Cardiac fibroblast (primary cell): Measurements from ENCODE around the gene AOPEP.

Experiments used
- DNase-seq, 2 donors: peaks; one replicate each; pipeline versions ENCODE4 v3.0.0 to v3.0.0-alpha.2; 2010; ENCODE audit warnings: low read depth in 2 of 2
- H3K4me3 ChIP-seq, 2 donors: replicated peaks in 1 of 2; 1 replicate in 1 of 2; 2 replicates in 1 of 2; pipeline ENCODE4 v1.5.1; 2011; ENCODE audit warnings: low read depth in 2 of 2, low read length in 2 of 2, mild to moderate bottlenecking in 2 of 2, moderate library complexity in 1 of 2
- CTCF ChIP-seq: IDR thresholded peaks from one replicate; pipeline ENCODE4 v1.5.1; 2011; ENCODE audit warnings: low read depth, mild to moderate bottlenecking, low read length, inconsistent platforms

AOPEP gene

GRCh38 chr9:95104980-95105379 is 378.5 kb downstream of the AOPEP start:
- no peak for DNase-seq
- TF ChIP-seq CTCF, result no peak

GRCh38 chr9:95105519-95106287 is 379.2 kb downstream of the AOPEP start:
- no peak for TF ChIP-seq CTCF
- no peak for DNase-seq
- no peak overlapping the region for H3K4me3 ChIP-seq

More at GRCh38 chr9:95104980-95105379, 378.5 kb downstream of the AOPEP start:
- no peak overlapping the region for H3K4me3 ChIP-seq

GRCh38 chr9:95107001-95107749 is 380.7 kb downstream of the AOPEP start:
- peak; percentile 46 to 68 for DNase-seq

GRCh38 chr9:95107976-95108375 is 381.5 kb downstream of the AOPEP start:
- TF ChIP-seq CTCF, result no peak
- no peak overlapping the region for H3K4me3 ChIP-seq
- no peak for DNase-seq

More at GRCh38 chr9:95107001-95107749, 380.7 kb downstream of the AOPEP start:
- TF ChIP-seq CTCF, result no peak
- H3K4me3 ChIP-seq, result no peak overlapping the region

GRCh38 chr9:95108777-95109176 is 382.3 kb downstream of the AOPEP start:
- DNase-seq, result no peak
- TF ChIP-seq CTCF, result no peak
- no peak overlapping the region for H3K4me3 ChIP-seq

GRCh38 chr9:95109456-95109855 is 383.0 kb downstream of the AOPEP start:
- TF ChIP-seq CTCF, result no peak

More at GRCh38 chr9:95109456-95109855, 383.0 kb downstream of the AOPEP start:
- no peak for DNase-seq
- H3K4me3 ChIP-seq, result no peak overlapping the region
